Vagina (tissue), 2 donors: ENCODE measurements around the gene RBM8A.

Experiments
- POLR2A ChIP-seq, 2 donors: fragments of 450-650 bp; IDR thresholded peaks; one replicate each; pipeline ENCODE4 v1.6.1; 2017; ENCODE audit warnings: antibody characterized with exemption in 2 of 2, mild to moderate bottlenecking in 2 of 2, moderate library complexity in 2 of 2
- POLR2AphosphoS5 ChIP-seq, 2 donors: sonication (generic); formaldehyde crosslinking; IDR thresholded peaks; one replicate each; pipeline ENCODE4 v1.9.0; 2017; ENCODE audit warnings: antibody characterized with exemption in 2 of 2, mild to moderate bottlenecking in 2 of 2, low read depth in 1 of 2; ENCODE audit not compliant: insufficient read depth in 1 of 2
- TF ChIP-seq, protein P1 (sequence below), 3 experiments: fragments of 450-650 bp in 2 of 3; fragments of 200-600 bp in 1 of 3; sonication (generic) in 1 of 3; IDR thresholded peaks; one replicate each; pipeline ENCODE4 v1.5.1; 2017 to 2019; ENCODE audit warnings: antibody characterized with exemption in 3 of 3, mild to moderate bottlenecking in 2 of 3, moderate library complexity in 2 of 3

DNA sequence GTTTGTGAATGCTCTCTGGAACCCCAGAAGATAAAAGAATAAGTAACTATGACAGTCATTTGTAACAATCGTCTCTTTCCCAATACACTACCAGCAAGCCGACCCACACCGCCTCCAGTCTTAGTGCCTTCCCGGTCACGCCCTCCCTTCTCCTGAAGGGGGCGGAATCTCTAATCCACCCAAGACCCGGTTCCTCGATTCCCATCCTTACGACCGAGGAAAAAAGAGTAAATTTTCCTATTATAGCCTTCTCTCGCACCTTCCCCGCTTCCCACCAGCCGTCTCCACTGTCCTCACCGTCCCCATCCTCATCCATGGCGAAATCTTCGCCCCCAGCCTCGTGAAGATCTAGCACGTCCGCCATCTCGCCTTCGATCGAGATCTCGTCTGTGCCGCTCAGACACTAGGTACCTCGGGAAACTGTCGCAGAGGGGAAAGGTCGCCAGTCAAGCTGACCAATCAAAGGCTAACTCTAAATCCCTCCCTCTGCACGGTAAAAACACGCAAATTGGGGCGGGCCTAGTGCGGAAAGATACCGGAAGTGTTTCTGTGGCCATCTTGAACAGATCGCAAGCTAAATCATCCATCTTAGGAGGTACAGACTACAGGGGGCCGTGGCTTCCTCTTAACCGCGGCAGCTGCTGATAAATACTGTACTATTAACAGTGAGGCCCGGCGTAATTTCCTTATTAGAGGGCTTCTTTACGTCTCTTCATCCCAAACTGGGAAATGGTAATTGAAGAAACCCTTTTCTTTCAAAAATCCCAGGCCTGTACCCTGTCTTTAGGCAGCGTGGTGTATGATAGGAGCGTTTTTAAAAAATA is at the start of gene RBM8A:
- TF ChIP-seq POLR2AphosphoS5 (IDR thresholded peaks at IDR 0.05; ENCODE audit: insufficient read depth in 1 of 2, low read depth in 1 of 2): peak; percentile 99 to 100
- TF ChIP-seq, protein P1, sequence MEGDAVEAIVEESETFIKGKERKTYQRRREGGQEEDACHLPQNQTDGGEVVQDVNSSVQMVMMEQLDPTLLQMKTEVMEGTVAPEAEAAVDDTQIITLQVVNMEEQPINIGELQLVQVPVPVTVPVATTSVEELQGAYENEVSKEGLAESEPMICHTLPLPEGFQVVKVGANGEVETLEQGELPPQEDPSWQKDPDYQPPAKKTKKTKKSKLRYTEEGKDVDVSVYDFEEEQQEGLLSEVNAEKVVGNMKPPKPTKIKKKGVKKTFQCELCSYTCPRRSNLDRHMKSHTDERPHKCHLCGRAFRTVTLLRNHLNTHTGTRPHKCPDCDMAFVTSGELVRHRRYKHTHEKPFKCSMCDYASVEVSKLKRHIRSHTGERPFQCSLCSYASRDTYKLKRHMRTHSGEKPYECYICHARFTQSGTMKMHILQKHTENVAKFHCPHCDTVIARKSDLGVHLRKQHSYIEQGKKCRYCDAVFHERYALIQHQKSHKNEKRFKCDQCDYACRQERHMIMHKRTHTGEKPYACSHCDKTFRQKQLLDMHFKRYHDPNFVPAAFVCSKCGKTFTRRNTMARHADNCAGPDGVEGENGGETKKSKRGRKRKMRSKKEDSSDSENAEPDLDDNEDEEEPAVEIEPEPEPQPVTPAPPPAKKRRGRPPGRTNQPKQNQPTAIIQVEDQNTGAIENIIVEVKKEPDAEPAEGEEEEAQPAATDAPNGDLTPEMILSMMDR (IDR thresholded peaks at IDR 0.05): peak; percentile 47 to 74 (median 66)
- peak in 1 of 2 donors; percentile 95 for TF ChIP-seq POLR2A (IDR thresholded peaks at IDR 0.05)
